Upper lobe of left lung (tissue), 4 donors: ENCODE results near the gene ANKRD63.

Experiments used
- CTCF ChIP-seq, 6 experiments: fragments of 450-650 bp in 4 of 6; fragments of 200-600 bp in 2 of 6; sonication (generic) in 2 of 6; IDR thresholded peaks; one replicate each; pipeline ENCODE4 v1.5.1; 2016 to 2019; ENCODE audit warnings: antibody characterized with exemption in 6 of 6
- EP300 ChIP-seq, 4 donors: sonication (generic); formaldehyde crosslinking; IDR thresholded peaks; one replicate each; pipeline ENCODE4 v1.5.1; 2017; ENCODE audit warnings: antibody characterized with exemption in 4 of 4, control low read depth in 2 of 4
- POLR2A ChIP-seq, 4 donors: fragments of 450-650 bp; IDR thresholded peaks; one replicate each; pipeline ENCODE4 v1.5.1; 2016 to 2017; ENCODE audit warnings: antibody characterized with exemption in 4 of 4, mild to moderate bottlenecking in 2 of 4
- POLR2AphosphoS5 ChIP-seq, 2 donors: sonication (generic); formaldehyde crosslinking; IDR thresholded peaks; one replicate each; pipeline ENCODE4 v1.5.1; 2017; ENCODE audit warnings: antibody characterized with exemption in 2 of 2

GRCh38 chr15:40249477-40250303 is 33.2 kb downstream of the ANKRD63 start:
- no peak for TF ChIP-seq POLR2A (IDR thresholded peaks at IDR 0.05)
- no peak for TF ChIP-seq CTCF (IDR thresholded peaks at IDR 0.05)
- no peak for TF ChIP-seq EP300 (IDR thresholded peaks at IDR 0.05)
- no peak for TF ChIP-seq POLR2AphosphoS5 (IDR thresholded peaks at IDR 0.05)
